SW 1271 (cell line): ENCODE measurements around the gene KCNMA1.
"Not testable (repeated sequence)": the region's sequence is repeated elsewhere in the genome, so short reads cannot be mapped to it uniquely, and the experiment has no call there.

Source experiments
- DNase-seq, 2 experiments: peaks; one replicate each; lab custom pipeline; 2025; lab: John Stamatoyannopoulos, UW

The KCNMA1 gene

GRCh38 chr10:77393411-77393810, 244.2 kb downstream of the KCNMA1 start:
- no peak for DNase-seq

- DNase-seq, result peak; percentile 92 to 97
Observed at GRCh38 chr10:77392851-77393250, 244.8 kb downstream of the KCNMA1 start.

GRCh38 chr10:77392236-77392721, 245.3 kb downstream of the KCNMA1 start:
- peak; percentile 58 to 80 for DNase-seq

GRCh38 chr10:77391605-77392235, 245.9 kb downstream of the KCNMA1 start:
- peak; percentile 58 to 80 for DNase-seq

- DNase-seq, result no peak
Observed at GRCh38 chr10:77390481-77390891, 247.1 kb downstream of the KCNMA1 start.

GRCh38 chr10:77388571-77389100, 249.0 kb downstream of the KCNMA1 start:
- no peak for DNase-seq

GRCh38 chr10:77387701-77388100, 249.9 kb downstream of the KCNMA1 start:
- DNase-seq, result not testable (repeated sequence)

- DNase-seq, result no peak
Observed at GRCh38 chr10:77387247-77387646, 250.4 kb downstream of the KCNMA1 start.

- DNase-seq, result no peak
Observed at GRCh38 chr10:77386838-77387237, 250.8 kb downstream of the KCNMA1 start.

- no peak for DNase-seq
Observed at GRCh38 chr10:77386365-77386764, 251.2 kb downstream of the KCNMA1 start.

- no peak for DNase-seq
Observed at GRCh38 chr10:77385315-77385714, 252.3 kb downstream of the KCNMA1 start.

GRCh38 chr10:77383861-77384553, 253.6 kb downstream of the KCNMA1 start:
- no peak for DNase-seq

- no peak for DNase-seq
Observed at GRCh38 chr10:77381750-77382149, 255.9 kb downstream of the KCNMA1 start.

GRCh38 chr10:77380723-77381122, 256.9 kb downstream of the KCNMA1 start:
- DNase-seq, result no peak

- no peak for DNase-seq
Observed at GRCh38 chr10:77380191-77380590, 257.4 kb downstream of the KCNMA1 start.

GRCh38 chr10:77378366-77379349, 258.9 kb downstream of the KCNMA1 start:
- DNase-seq, result no peak

GRCh38 chr10:77377678-77378352, 259.8 kb downstream of the KCNMA1 start:
- DNase-seq, result no peak

GRCh38 chr10:77377034-77377433, 260.6 kb downstream of the KCNMA1 start:
- DNase-seq, result no peak

- no peak for DNase-seq
Observed at GRCh38 chr10:77374189-77374656, 263.4 kb downstream of the KCNMA1 start.

- no peak for DNase-seq
Observed at GRCh38 chr10:77371848-77372799, 265.5 kb downstream of the KCNMA1 start.
